ENCODE results near the gene ACP7.

GRCh38 chr19:39087907-39088686, 3.9 kb downstream of the ACP7 start:
- no peak for TF ChIP-seq CTCF (conservative IDR thresholded peaks at IDR 0.05 in 1 of 2, IDR thresholded peaks at IDR 0.05 in 1 of 2; ENCODE audit: extremely low read depth in 1 of 2, insufficient read depth in 1 of 2, low read depth in 1 of 2, low read length in 2 of 2)
- TF ChIP-seq EZH2 (IDR thresholded peaks at IDR 0.05; ENCODE audit: borderline replicate concordance, low read length): no peak
